ENCODE data around the gene THRAP3.
A peak's percentile ranks its signal among the peaks of the same experiment; 100 is the strongest.
"Not testable (repeated sequence)": the region's sequence is repeated elsewhere in the genome, so short reads cannot be mapped to it uniquely, and the experiment has no call there.

THRAP3 gene

DNA sequence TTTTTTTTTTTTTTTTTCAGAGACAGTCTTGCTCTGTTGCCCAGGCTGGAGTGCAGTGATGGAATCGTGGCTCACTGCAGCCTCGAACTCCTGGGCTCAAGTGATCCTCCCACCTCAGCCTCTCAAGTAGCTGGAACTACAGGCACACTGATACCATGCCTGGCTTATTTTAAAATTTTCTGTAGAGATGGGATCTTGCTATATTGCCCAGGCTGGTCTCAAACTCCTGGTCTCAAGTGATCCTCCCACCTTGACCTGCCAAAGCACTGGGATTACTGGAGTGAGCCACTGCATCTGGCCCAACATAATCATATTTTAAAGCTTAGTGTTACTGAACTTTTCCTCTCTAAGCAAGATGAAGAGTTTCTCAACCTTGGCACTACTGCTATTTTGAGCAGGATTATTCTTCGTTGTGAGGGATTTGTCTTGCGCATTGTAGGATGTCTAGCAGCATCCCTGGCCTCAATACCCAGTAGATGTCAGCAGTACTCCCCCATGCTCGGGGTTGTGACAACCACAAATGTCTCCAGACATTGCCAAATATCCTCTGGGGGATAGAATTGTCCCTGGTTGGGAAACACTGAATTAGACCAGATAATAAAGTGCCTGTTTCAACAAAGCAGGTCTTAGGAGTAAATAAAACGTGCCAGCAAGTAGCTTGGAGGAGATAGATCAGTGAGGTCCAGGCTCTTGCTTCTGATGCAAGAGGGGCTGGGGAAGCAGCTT, 15.1 kb upstream of the THRAP3 start:
- TF ChIP-seq, protein P1, sequence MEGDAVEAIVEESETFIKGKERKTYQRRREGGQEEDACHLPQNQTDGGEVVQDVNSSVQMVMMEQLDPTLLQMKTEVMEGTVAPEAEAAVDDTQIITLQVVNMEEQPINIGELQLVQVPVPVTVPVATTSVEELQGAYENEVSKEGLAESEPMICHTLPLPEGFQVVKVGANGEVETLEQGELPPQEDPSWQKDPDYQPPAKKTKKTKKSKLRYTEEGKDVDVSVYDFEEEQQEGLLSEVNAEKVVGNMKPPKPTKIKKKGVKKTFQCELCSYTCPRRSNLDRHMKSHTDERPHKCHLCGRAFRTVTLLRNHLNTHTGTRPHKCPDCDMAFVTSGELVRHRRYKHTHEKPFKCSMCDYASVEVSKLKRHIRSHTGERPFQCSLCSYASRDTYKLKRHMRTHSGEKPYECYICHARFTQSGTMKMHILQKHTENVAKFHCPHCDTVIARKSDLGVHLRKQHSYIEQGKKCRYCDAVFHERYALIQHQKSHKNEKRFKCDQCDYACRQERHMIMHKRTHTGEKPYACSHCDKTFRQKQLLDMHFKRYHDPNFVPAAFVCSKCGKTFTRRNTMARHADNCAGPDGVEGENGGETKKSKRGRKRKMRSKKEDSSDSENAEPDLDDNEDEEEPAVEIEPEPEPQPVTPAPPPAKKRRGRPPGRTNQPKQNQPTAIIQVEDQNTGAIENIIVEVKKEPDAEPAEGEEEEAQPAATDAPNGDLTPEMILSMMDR (IDR thresholded peaks at IDR 0.05; ENCODE audit: insufficient read depth, low read depth, low read length, missing control alignments), result no peak
- DNase-seq (ENCODE audit: low read depth), result no peak
- H3K4me3 ChIP-seq (ENCODE audit: low read length), result no peak overlapping the region

DNA sequence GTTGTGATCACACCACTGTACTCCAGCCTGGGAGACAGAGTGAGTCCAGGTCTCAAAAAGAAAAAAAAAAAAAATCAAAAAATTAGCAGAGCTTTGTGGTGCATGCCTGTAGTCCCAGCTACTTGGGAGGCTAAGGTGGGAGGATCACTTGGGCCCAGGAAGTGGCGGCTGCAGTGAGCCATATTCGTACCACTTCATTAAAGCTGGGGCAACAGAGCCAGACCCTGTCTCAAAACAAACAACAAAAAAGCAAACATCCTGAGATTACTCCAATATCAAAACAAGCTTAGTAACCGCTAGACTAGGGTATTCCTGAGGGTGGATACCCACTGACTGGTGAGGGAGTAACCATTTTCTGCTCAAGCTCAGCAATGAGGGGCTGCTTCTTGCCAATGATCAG, 12.9 kb upstream of the THRAP3 start:
- TF ChIP-seq, protein P1 (IDR thresholded peaks at IDR 0.05; ENCODE audit: insufficient read depth, low read depth, low read length, missing control alignments), result no peak
- DNase-seq (ENCODE audit: low read depth), result no peak
- H3K4me3 ChIP-seq (ENCODE audit: low read length), result no peak overlapping the region

DNA sequence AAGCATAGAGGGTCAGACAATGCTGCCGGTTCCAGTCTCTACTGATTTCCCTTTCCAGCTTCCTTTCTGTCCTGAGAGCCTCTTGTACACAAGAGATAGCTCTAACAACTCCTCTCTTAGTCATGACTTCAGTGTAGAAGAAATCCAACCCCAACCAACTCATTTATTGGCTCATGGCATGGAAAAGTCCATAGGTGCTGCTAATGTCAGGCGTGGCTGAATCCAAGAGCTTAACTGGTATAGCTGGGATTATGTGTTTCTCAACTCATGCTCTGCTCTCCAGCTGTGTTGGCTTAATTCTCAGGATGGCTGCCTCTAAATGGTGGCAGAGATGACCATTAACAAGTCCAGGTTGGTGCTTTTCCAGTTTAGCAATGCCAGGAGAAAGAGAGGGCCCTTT, 12.4 kb upstream of the THRAP3 start:
- H3K4me3 ChIP-seq (ENCODE audit: low read length), result no peak overlapping the region
- peak; percentile 47 for DNase-seq (ENCODE audit: low read depth)
- TF ChIP-seq, protein P1 (IDR thresholded peaks at IDR 0.05; ENCODE audit: insufficient read depth, low read depth, low read length, missing control alignments), result no peak

DNA sequence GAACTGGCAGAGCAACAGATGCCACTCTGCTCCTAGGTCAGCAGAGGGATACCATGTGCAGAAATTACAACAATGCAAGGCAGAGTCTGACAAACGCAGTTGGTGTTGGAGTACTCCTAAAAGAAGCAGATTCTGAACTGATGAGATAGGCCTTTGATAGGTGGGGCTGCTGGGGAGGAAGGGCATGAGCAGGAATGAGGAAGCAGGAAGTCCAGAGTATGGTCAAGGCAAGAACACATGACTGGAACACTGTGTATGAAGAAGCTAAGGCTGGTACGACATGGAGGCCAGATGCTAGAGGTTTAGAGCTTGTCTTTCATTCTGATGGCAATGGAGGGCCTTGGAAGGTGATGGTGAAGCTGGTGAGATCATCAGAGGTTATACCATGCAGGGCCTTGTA, 11.5 kb upstream of the THRAP3 start:
- TF ChIP-seq, protein P1 (IDR thresholded peaks at IDR 0.05; ENCODE audit: insufficient read depth, low read depth, low read length, missing control alignments), result no peak
- peak; percentile 38 for DNase-seq (ENCODE audit: low read depth)
- H3K4me3 ChIP-seq (ENCODE audit: low read length), result no peak overlapping the region

DNA sequence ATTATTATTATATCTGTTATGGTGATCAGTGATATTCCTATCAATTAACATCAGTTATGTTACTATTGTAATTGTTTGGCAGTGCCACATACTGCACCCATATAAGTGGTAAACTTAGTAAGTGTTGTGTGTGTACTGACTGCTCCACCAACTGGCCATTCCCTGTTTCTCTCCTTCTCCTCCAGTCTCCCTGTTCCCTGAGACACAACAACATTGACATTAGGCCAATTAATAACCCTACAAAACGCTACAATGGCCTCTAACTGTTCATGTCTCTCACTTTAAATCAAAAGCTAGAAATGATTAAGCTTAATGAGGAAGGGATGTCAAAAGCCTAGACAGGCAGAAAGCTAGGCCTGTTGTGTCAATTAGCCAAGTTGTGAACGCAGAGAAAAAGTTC, 6.6 kb upstream of the THRAP3 start:
- no peak overlapping the region for H3K4me3 ChIP-seq (ENCODE audit: low read length)
- TF ChIP-seq, protein P1 (IDR thresholded peaks at IDR 0.05; ENCODE audit: insufficient read depth, low read depth, low read length, missing control alignments), result peak; percentile 52
- DNase-seq (ENCODE audit: low read depth), result peak; percentile 61

DNA sequence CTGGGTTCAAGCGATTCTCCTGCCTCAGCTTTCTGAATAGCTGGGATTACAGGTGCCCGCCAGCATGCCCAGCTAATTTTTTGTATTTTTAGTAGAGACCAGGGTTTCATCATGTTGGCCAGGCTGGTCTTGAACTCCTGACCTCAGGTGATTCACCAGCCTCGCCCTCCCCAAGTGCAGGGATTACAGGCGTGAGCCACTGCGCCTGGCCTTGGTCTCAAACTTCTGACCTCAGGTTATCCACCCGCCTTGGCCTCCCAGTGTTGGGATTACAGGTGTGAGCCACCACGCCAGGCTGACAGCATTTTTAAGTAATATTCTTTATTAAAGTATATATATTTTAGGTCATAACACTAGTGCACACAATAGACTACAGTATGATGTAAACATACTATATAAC, 2.3 kb upstream of the THRAP3 start:
- not testable (repeated sequence) for DNase-seq (ENCODE audit: low read depth); H3K4me3 ChIP-seq (ENCODE audit: low read length)

DNA sequence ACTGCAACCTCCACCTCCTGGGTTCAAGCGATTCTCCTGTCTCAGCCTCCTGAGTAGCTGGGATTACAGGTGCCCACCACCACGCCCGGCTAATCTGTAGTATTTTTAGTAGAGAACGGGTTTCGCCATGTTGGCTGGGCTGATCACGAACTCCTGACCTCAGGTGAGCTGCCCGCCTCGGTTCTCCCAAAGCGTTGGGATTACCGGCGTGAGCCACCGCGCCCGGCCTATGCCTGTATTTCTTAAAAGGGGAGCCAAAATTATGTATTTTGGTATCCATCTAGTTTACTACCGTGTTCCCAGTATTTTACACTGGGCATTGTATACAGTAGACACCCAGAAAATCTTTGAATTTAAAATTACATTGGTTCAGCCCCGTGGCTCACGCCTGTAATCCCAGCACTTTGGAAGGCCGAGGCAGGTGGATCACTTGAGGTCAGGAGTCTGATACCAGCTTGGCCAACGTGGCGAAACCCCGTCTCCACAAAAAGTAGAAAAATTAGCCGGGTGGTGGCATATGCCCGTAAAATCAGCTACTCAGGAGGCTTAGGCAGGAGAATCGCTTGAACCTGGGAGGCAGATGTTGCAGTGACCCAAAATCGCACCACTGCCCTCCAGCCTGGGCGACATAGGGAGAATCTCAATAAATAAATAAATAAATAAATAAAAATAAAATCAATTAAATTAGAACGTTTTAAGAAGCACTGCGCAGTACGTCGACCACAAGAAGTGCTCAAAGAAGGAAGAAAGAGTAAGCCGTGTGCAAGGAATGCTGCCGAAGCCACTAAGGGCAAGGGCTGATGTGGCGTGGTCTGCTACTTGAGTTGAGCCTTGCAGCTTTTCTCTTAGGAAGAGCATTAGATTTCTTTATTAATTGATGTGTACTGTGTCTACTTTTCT, 1.5 kb upstream of the THRAP3 start:
- no peak overlapping the region for H3K4me3 ChIP-seq (ENCODE audit: low read length)
- DNase-seq (ENCODE audit: low read depth), result no peak
- TF ChIP-seq, protein P1 (IDR thresholded peaks at IDR 0.05; ENCODE audit: insufficient read depth, low read depth, low read length, missing control alignments), result no peak

All from epithelial cell of esophagus (primary cell).